ENCODE measurements around the gene PPP2R2D. TPM values are rescaled to one million over a fixed set of nuclear protein-coding genes. Genes with fewer than 3 reads are reported as not detected.

PPP2R2D gene
- polyA plus RNA-seq, 1 donor (not counting 4 experiments of a cell fraction or from before 2014, with no cell fraction given): 49.1 TPM

GRCh38 chr10:131852176-131852822 is 48.5 kb upstream of the PPP2R2D start:
- DNase-seq (ENCODE audit: low read depth, low spot score) (no peak), FAIRE-seq (no peak)
- H3K27ac ChIP-seq (ENCODE audit: control insufficient read depth, insufficient read depth, low read length): no peak overlapping the region
- H3K4me2 ChIP-seq (ENCODE audit: control insufficient read depth, extremely low read depth, insufficient read depth, low read depth, low read length): no peak overlapping the region
- no peak for TF ChIP-seq EZH2 (IDR thresholded peaks at IDR 0.05; ENCODE audit: low read length)
- TF ChIP-seq, protein P1, sequence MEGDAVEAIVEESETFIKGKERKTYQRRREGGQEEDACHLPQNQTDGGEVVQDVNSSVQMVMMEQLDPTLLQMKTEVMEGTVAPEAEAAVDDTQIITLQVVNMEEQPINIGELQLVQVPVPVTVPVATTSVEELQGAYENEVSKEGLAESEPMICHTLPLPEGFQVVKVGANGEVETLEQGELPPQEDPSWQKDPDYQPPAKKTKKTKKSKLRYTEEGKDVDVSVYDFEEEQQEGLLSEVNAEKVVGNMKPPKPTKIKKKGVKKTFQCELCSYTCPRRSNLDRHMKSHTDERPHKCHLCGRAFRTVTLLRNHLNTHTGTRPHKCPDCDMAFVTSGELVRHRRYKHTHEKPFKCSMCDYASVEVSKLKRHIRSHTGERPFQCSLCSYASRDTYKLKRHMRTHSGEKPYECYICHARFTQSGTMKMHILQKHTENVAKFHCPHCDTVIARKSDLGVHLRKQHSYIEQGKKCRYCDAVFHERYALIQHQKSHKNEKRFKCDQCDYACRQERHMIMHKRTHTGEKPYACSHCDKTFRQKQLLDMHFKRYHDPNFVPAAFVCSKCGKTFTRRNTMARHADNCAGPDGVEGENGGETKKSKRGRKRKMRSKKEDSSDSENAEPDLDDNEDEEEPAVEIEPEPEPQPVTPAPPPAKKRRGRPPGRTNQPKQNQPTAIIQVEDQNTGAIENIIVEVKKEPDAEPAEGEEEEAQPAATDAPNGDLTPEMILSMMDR (optimal IDR thresholded peaks at IDR 0.05 in 1 of 3, IDR thresholded peaks at IDR 0.05 in 1 of 3, conservative IDR thresholded peaks at IDR 0.05 in 1 of 3; ENCODE audit: extremely low read depth in 1 of 3, insufficient read depth in 2 of 3, low read length in 3 of 3): no peak
- H3K79me2 ChIP-seq (ENCODE audit: control insufficient read depth, insufficient read depth, low read length): no peaks in the 10 kb centered on the region
- dilution Hi-C loops (cut with MboI; ENCODE audit: extremely low pct_ligation_motif_present, low sequenced_read_pairs): no loop called here
- H2AFZ ChIP-seq (ENCODE audit: control insufficient read depth, low read length): no peak overlapping the region
- H3K4me3 ChIP-seq (ENCODE audit: control insufficient read depth in 2 of 3, extremely low read depth in 1 of 3, insufficient read depth in 2 of 3, low read depth in 1 of 3, low read length in 3 of 3): no peak overlapping the region
- peaks cover 2% of the 10 kb centered on the region for H3K9me3 ChIP-seq (ENCODE audit: control insufficient read depth, low read depth, low read length)
- no peak overlapping the region for H3K9ac ChIP-seq (ENCODE audit: control insufficient read depth, extremely low read depth, insufficient read depth, low read length)
- H3K9me1 ChIP-seq (ENCODE audit: control insufficient read depth, extremely low read depth, insufficient read depth, low read length): no peaks in the 10 kb centered on the region
- no peaks in the 10 kb centered on the region for H3K27me3 ChIP-seq (ENCODE audit: control insufficient read depth, extremely low read depth, insufficient read depth, low read length)
- no peaks in the 10 kb centered on the region for H3K36me3 ChIP-seq (ENCODE audit: control insufficient read depth in 2 of 2, extremely low read depth in 1 of 2, insufficient read depth in 2 of 2, low read length in 2 of 2)
- H3K4me1 ChIP-seq (ENCODE audit: control insufficient read depth, extremely low read depth, insufficient read depth, low read length): no peaks in the 10 kb centered on the region
- no peaks in the 10 kb centered on the region for H4K20me1 ChIP-seq (ENCODE audit: control insufficient read depth, extremely low read depth, insufficient read depth, low read length)

DNA sequence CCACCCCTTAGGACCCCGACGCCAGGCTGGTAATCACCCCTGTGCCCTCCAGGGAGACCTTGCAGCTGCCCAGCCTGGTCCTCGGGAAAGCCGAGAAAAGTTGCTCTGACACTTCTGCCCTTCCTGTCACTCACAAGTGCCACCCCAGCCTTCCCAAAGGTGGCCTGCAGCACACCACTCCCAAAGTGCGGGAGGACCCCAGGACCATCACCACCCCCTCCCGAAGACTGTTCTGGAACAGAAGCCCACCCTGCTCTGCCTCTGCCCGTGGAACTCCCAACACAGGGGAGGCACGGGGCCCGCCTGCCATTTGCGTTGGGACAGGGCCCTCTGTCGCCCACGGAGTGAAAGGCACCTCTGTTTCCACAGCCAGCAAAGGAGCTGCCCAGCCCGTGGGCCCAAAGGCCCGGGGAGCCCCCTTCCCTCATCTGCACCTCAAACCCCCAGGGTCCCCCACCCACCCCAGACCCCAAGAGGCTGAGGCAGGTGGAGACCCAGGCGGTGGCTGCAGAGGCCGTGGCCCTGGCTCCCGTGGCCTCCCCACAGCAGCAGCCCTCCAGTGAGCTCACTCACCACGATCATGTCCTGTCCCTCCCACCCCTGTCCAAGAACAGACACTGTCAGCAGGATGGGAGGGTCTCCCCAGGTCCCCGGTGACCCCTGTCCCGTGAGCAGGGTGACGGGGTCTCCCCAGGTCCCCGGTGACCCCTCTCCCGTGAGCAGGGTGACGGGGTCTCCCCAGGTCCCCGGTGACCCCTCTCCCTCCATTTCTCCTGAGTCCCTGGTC is 47.8 kb upstream of the PPP2R2D start:
- TF ChIP-seq, protein P1 (optimal IDR thresholded peaks at IDR 0.05 in 1 of 3, IDR thresholded peaks at IDR 0.05 in 1 of 3, conservative IDR thresholded peaks at IDR 0.05 in 1 of 3; ENCODE audit: extremely low read depth in 1 of 3, insufficient read depth in 2 of 3, low read length in 3 of 3): no peak
- TF ChIP-seq EZH2 (IDR thresholded peaks at IDR 0.05; ENCODE audit: low read length): no peak
- FAIRE-seq: no peak
- Histone ChIP-seq H3K36me3 (ENCODE audit: control insufficient read depth in 2 of 2, extremely low read depth in 1 of 2, insufficient read depth in 2 of 2, low read length in 2 of 2) (no peaks in the 10 kb centered on the region), H4K20me1 (ENCODE audit: control insufficient read depth, extremely low read depth, insufficient read depth, low read length) (no peaks in the 10 kb centered on the region), H3K9me1 (ENCODE audit: control insufficient read depth, extremely low read depth, insufficient read depth, low read length) (no peaks in the 10 kb centered on the region), H3K27ac (ENCODE audit: control insufficient read depth, insufficient read depth, low read length) (no peak overlapping the region), H3K9ac (ENCODE audit: control insufficient read depth, extremely low read depth, insufficient read depth, low read length) (no peak overlapping the region), H3K79me2 (ENCODE audit: control insufficient read depth, insufficient read depth, low read length) (no peaks in the 10 kb centered on the region), H3K4me3 (ENCODE audit: control insufficient read depth in 2 of 3, extremely low read depth in 1 of 3, insufficient read depth in 2 of 3, low read depth in 1 of 3, low read length in 3 of 3) (no peak overlapping the region), H3K4me1 (ENCODE audit: control insufficient read depth, extremely low read depth, insufficient read depth, low read length) (no peaks in the 10 kb centered on the region), H3K27me3 (ENCODE audit: control insufficient read depth, extremely low read depth, insufficient read depth, low read length) (no peaks in the 10 kb centered on the region), H3K4me2 (ENCODE audit: control insufficient read depth, extremely low read depth, insufficient read depth, low read depth, low read length) (no peak overlapping the region), H2AFZ (ENCODE audit: control insufficient read depth, low read length) (no peak overlapping the region), H3K9me3 (ENCODE audit: control insufficient read depth, low read depth, low read length) (peaks cover 2% of the 10 kb centered on the region)
- no peak for DNase-seq (ENCODE audit: low read depth, low spot score)
- dilution Hi-C loops (cut with MboI; ENCODE audit: extremely low pct_ligation_motif_present, low sequenced_read_pairs): no loop called here

Data from keratinocyte (primary cell).